Measurements from ENCODE around the gene TCF7L2. TPM values are rescaled to one million over a fixed set of nuclear protein-coding genes. Genes with fewer than 3 reads are reported as not detected.

TCF7L2 gene
- total RNA-seq, 4 donors from 2014 or later: 25.1 to 38.9 (median 26.9) TPM

- H3K27me3 ChIP-seq: no peaks in the 10 kb centered on the region
- DNase-seq (ENCODE audit: low spot score in 2 of 2): no peak
- TF ChIP-seq POLR2A (IDR thresholded peaks at IDR 0.05): no peak
- TF ChIP-seq EP300 (IDR thresholded peaks at IDR 0.05): no peak
- no peak for TF ChIP-seq CTCF (IDR thresholded peaks at IDR 0.05)
- H3K27ac ChIP-seq: no peak overlapping the region
- no peaks in the 10 kb centered on the region for H3K36me3 ChIP-seq
- 85 to 94% methylated on average over 5 of the region's 5 CpGs for WGBS, 2 donors
- no peaks in the 10 kb centered on the region for H3K4me1 ChIP-seq
- peaks cover 0 to 23% (median 3%) of the 10 kb centered on the region in 4 donors for H3K9me3 ChIP-seq
- H3K4me3 ChIP-seq: no peak overlapping the region
These were observed 22.9 kb upstream of the TCF7L2 start for GRCh38 chr10:112926906-112927688.

GRCh38 chr10:112927980-112928379, 22.1 kb upstream of the TCF7L2 start:
- DNase-seq (ENCODE audit: low spot score in 2 of 2): no peak
- H3K27ac ChIP-seq: no peak overlapping the region
- WGBS, 2 donors: 82 to 93% methylated on average over 2 of the region's 2 CpGs
- H3K9me3 ChIP-seq: peaks cover 0 to 23% (median 3%) of the 10 kb centered on the region in 4 donors
- H3K27me3 ChIP-seq: no peaks in the 10 kb centered on the region
- H3K36me3 ChIP-seq: no peaks in the 10 kb centered on the region
- TF ChIP-seq POLR2A (IDR thresholded peaks at IDR 0.05) (no peak), EP300 (IDR thresholded peaks at IDR 0.05) (no peak), CTCF (IDR thresholded peaks at IDR 0.05) (no peak)
- no peak overlapping the region for H3K4me3 ChIP-seq
- no peaks in the 10 kb centered on the region for H3K4me1 ChIP-seq

- peaks cover 0 to 23% (median 3%) of the 10 kb centered on the region in 4 donors for H3K9me3 ChIP-seq
- H3K36me3 ChIP-seq: no peaks in the 10 kb centered on the region
- H3K27ac ChIP-seq: no peak overlapping the region
- TF ChIP-seq CTCF (IDR thresholded peaks at IDR 0.05): no peak
- H3K4me3 ChIP-seq: no peak overlapping the region
- 92 to 96% methylated on average over 4 of the region's 4 CpGs for WGBS, 2 donors
- no peaks in the 10 kb centered on the region for H3K4me1 ChIP-seq
- no peaks in the 10 kb centered on the region for H3K27me3 ChIP-seq
- DNase-seq (ENCODE audit: low spot score in 2 of 2): no peak
These were observed 17.4 kb upstream of the TCF7L2 start for GRCh38 chr10:112932658-112933057.

GRCh38 chr10:112934193-112934592, 15.9 kb upstream of the TCF7L2 start:
- TF ChIP-seq EP300 (IDR thresholded peaks at IDR 0.05) (no peak), CTCF (IDR thresholded peaks at IDR 0.05) (no peak), POLR2A (IDR thresholded peaks at IDR 0.05) (no peak)
- peaks cover 0 to 22% (median 3%) of the 10 kb centered on the region in 4 donors for H3K9me3 ChIP-seq
- no peaks in the 10 kb centered on the region for H3K27me3 ChIP-seq
- DNase-seq (ENCODE audit: low spot score in 2 of 2): no peak
- WGBS, 2 donors: 59 to 72% methylated on average over 2 of the region's 2 CpGs
- H3K4me3 ChIP-seq: no peak overlapping the region
- H3K27ac ChIP-seq: no peak overlapping the region
- no peaks in the 10 kb centered on the region for H3K4me1 ChIP-seq
- H3K36me3 ChIP-seq: no peaks in the 10 kb centered on the region

- Histone ChIP-seq H3K27ac (no peak overlapping the region), H3K9me3 (no peaks in the 10 kb centered on the region), H3K4me1 (no peaks in the 10 kb centered on the region), H3K4me3 (no peak overlapping the region), H3K27me3 (no peaks in the 10 kb centered on the region), H3K36me3 (no peaks in the 10 kb centered on the region)
- WGBS, 2 donors: 81 to 85% methylated on average over 6 of the region's 6 CpGs
- TF ChIP-seq EP300 (IDR thresholded peaks at IDR 0.05) (no peak), POLR2A (IDR thresholded peaks at IDR 0.05) (no peak), CTCF (IDR thresholded peaks at IDR 0.05) (no peak)
- DNase-seq (ENCODE audit: low spot score in 2 of 2): no peak
These were observed 11.1 kb upstream of the TCF7L2 start for GRCh38 chr10:112938808-112939482.

All from tibial nerve (tissue), 4 donors.